Activated T-cell treated with anti-CD3 and anti-CD28 coated beads, Interleukin-2, amount 50 U/mL, for 1 hour (primary cell): Measurements from ENCODE around the gene SIDT1.

Experiments used
- DNase-seq: peaks from one replicate; pipeline ENCODE4 v3.0.0-alpha.2; 2020

The SIDT1 gene

DNA sequence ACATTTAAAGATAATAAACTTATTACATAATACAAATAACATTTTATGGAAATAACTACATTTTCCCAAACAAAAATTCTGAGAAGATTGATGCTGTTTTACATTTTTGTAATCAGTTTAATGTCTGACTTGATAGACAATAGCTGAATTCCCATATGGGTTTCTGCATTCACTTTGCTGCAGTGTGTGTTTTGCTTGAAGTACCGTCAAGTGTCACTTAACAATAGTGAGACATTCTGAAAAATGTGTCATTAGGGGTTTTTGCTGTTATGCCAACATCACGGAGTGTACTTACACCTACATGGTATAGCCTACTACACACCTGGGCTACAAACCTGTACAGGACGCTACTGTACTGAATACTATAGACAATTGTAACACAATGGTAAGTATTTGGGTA, 106.6 kb downstream of the SIDT1 start:
- DNase-seq = no peak

DNA sequence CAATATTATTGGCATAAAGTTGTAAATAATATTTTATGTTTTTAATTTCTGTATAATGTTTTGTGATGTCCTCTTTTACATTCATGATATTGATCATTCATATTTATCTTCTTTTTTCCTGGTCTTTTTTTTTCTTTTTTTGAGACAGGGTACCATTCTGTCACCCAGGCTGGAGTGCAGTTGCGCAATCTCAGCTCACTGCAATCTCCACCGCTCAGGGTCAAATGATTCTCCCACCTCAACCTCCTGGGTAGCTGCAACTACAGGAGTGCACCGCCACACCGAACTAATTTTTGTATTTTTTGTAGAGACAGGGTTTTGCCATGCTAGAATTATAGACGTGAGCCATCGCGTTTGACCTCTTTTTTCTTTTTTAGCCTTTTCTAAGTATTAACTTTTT, 111.2 kb downstream of the SIDT1 start:
- no peak for DNase-seq

DNA sequence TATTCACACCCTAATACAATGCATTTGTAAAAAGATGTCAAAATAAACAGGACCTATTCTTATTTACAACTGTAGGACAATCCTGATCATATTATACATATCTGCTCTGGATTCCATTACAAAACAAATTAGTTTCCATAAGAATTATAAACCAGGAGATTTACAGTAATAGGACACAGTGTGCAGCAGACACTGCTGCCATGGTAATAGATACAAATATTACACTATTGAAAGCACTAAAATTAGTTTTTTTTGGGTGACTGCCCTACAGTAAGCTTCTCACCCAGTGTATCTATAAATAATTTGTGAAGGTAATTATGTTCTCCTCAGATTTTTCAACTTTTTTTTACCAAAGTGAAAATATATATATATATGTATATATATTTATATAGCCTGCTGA, 116.2 kb downstream of the SIDT1 start:
- no peak for DNase-seq

DNA sequence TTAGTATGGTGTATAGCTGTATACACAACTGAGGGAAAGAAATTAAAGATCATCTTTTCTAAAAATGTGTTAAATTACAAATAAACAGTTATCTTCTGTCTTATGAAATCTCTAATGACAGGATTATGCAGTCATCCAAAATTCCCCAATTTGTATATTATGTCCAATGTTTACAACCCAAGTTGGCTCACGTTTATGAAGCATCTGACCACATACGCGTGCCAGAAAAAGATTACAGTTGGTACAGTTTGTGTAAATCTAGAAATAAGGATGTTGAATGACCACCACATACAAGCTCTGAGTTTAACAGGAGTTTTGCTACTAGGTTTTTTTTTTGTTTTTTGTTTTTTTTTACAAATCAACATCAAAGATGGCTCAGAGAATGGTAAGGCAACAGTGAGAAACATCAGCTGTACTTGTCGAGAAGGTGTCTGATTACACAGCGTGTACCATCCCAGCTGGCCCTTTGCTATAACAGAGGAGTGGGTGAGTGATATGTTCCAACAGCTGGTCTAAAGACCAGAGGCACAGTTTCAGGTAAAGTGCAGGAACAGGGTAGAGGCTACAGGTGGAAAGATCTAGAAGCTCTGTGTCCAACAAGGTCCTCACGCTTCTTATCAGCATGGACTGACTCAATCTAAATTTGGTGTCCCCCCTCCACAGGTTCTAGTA, 117.0 kb downstream of the SIDT1 start:
- no peak for DNase-seq

DNA sequence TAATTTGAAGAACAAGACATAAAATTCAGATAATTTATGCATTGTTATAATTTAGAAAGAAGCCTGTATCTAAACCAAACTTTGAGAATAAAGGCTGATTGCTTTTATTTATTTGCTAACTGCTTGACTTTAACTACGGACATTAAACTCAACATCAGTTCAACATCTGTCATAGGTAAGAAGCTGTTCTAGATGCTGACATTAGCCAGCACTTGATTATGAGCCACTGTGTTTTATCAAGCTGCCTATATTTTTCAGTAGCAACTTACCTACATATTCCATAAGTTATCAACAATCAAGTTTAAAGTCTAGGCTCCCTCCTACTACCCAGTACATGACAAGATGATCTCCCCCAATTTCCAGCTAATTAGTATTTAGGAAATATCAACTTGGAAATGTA, 122.0 kb downstream of the SIDT1 start:
- DNase-seq = no peak

DNA sequence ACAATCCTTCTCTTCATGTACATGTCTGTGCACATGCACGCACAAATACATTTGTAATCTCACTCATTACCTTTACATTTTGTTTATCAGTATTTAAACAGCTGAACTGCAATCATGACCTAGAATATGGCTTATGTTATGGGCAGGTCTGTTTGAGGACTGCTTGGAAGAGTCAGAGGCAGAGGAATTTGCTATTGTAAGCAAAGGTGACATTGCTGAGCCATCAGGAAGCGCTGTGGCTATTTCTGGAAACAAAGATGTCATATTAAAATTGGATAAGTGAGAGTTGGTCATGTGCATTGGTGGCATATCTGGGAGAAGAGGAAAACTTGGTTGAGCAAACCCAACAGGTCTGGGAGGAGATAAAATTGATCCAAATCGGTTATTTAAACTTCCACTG, 122.5 kb downstream of the SIDT1 start:
- no peak for DNase-seq

DNA sequence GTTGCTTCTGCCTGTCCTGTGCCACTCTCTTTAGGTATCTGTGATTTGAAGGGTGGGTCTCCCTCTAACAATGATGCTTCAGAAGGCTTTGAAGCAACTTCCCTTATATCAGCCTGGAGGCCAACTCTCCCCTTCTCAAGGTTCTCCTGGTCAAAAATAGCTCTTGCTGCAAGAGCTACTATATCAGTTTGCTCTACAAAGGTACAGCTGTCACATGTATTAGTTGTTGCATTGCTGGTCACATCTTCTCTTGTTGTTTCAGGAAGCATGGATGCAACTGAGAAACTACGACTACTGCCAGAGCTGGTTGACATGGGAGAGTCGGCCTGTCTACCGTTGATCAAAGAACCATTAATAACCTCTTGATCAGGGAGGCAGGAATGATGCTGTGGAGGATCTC, 125.8 kb downstream of the SIDT1 start:
- no peak for DNase-seq

DNA sequence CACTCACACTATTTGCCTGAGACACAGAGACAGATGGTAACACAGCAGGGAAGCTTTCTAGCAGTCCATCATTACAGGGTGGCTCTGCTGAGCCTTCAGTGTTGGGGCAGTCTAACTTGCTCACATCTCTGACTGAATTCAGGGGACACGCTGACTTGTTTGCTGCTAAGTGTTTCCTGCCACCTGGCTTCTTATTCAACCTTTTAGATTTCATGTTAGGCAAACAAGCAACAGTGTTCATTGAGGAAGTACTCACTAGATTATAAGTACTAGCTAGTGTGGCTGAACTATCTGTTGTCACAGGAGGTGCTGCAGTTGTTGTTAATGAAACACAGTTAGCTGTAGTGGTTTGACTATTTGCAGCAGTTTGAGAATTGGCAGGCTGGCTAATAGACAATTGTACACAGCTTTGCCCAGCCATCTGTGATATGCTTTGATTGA, 126.8 kb downstream of the SIDT1 start:
- no peak for DNase-seq

DNA sequence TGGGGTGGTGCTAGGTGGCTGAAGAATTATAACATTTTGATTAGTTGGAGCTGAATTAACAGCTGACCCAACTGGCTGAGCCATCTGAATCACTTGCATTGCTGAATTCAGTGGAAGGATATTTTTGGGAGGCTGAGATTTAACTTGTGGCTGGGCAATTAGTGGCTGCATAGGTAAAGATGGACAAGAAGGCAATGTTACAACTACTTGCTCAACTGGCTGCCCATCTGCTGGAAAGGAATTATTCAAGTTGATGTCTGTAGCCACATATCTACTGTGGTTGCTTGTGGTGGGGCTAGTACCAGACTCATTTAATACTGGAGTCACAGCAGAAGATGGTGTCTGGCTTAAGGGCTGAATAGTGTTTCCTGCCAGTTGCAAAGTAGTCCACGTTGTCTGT, 127.6 kb downstream of the SIDT1 start:
- DNase-seq = no peak

DNA sequence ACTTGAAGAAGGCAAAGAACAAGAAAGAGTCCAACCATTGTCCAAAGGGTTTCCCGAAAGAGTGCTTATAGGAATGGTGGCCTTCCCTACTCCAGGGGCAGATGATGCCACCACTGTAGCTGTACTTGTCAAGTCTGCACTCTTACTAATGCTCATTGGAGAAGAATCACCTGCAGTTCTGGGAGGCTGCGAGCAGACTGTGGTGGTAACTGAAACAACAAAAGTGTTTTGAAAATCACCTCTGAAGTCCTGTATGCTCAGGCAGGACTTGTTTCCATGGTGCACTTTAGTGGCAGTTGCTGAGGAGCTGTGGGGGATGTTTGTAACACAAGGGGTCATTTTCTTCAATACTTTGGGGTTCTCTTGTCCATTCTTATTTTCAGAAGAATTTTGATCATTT, 128.1 kb downstream of the SIDT1 start:
- DNase-seq = no peak

DNA sequence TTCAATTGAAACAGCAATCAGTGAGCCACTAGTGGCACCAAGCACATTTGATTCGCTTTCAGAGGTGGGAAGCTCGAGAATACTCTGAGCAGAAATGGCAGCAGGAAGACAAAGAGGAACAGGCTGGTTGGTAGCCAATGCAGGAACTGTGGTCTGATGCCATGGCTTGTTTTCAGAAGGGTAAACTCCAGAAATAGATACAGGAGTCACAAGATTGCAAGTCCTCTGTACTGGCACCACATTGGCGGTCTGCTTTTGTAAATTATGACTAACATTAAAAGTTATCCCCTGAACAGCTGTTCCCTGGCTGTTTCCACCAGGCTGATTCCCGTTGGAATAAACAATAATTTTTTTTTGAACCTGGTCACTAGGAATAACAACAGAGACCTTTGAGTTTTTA, 128.5 kb downstream of the SIDT1 start:
- no peak for DNase-seq

DNA sequence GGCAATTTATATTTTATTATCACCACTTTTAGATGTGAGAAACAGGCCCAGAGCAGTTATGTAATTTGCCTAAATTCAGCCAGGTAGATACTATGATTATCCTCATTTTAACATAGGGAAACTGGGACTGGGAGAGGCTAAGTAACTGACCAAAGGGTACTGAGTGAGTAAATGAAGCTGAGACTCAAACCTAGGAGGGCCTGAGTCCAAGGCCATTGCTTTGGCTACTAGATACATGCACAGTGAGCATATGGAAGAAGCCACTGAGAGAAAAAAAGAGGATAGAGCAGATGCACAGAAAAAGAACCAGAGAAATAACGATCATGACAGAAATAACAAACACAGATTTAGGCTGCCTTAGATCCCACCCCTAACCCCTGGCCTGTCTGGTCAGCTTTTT, 130.5 kb downstream of the SIDT1 start:
- no peak for DNase-seq

DNA sequence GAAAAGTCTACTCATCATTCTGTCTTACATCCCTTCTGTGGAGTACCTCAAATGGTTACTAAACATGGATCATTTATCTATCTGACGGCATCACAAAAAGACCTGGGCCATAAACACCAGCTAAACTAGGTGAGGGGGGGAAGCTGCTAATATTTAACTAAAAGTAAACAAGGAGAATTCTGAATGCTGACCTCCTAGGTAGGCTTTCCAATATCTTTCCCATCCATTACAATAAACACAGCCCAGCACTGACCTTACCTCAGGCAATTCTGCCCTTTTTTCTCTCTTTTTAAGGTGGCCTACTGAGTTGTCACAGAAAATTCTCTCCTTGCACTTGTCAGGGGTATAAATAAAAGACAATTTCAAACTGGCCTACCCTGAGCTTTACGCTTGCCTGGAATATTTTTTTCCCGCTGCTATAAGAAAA, 131.0 kb downstream of the SIDT1 start:
- DNase-seq = no peak

DNA sequence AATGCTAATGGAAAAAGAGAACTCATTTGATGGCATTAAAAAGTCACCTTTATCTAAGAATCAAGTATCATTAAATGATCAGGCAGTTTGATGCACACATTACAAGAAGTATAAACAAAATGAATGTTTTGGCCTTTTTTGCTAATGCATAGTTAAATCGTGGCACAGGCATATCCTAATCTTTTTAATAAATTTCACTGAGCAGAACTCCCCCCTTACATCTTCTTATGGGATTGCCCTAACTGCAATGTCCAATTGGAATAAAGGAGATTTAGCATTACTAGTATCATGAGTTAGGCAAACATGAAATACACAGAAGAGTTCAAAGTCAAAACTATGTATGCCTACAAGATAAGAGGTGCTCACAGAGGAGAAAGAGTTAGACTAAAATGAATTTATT, 131.4 kb downstream of the SIDT1 start:
- DNase-seq = no peak

DNA sequence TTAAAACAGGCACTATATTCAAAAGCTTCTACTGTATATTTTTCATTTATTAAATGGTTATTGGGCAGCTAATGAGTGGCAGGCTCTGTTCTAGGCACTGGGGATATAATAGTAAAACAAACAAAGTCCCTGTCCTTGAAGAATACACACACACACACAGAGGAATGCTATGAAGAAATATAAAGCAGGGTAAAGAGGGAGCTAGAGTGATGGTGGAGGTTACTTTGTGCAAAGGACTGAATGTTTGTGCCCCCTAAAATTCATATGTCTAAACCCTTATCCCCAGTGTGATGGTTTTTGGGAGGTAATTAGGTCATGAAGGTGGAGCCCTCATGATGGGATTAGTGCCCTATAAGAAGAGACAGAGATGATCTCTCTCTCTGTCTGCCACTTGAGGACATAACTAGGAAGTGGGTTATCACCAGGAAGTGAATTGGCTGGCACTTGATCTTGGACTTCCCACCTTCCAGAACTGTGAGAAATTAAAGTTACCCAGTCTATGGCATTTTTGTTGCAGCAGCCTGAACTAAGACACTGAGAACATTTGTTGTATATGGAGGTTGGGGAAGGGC, 132.3 kb downstream of the SIDT1 start:
- DNase-seq = no peak

DNA sequence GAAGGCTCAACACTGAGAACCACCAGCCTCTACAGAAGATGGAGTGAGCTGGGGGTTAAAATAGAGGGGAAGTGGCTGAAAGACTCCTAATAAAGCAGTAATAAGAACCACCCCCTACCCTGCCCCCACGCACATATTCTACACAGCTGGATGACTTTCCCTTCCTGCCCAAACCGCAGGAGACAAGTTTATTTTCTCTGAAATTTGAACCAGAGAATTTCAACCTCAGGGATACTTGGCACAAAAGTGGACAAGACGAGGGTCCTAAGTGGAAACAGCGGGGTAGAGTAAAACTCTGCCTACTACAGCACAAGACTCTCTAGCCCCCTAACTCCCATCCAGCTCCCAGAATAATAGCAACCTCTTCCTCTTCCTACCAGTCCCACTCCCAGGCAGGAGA, 135.7 kb downstream of the SIDT1 start:
- no peak for DNase-seq

DNA sequence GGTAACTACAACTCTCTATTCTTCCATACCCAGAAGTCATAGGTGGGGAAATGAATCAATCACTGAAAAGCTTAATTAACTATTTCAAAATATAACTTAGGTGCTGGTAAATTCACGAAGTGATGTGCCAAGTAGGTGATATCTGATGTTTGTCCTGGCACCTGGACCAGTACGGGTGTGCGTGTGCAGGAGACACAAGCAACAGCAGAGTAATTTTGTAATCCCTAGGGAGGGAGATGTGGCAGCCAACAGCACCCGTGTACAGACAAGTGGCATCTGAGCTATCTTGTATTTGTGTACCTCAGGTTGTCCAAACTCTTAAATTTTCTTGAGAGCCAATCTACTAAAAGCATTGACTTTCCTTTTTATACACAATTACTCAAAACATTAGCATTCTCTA, 141.2 kb downstream of the SIDT1 start:
- DNase-seq = no peak

DNA sequence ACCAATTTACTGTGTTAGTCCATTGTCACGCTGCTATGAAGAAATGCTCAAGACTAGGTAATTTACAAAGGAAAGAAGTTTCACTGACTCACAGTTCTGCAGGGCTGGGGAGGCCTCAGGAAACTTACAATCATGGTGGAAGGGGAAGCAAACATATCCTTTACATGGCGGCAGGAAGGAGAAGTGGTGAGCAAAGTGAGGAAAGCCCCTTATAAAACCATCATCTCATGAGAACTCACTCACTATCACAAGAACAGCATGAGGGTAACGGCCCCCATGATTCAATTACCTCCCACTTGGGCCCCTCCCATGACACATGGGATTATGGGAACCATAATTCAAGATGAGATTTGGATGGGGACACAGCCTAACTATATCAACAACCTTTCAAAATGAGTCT, 143.9 kb downstream of the SIDT1 start:
- no peak for DNase-seq

DNA sequence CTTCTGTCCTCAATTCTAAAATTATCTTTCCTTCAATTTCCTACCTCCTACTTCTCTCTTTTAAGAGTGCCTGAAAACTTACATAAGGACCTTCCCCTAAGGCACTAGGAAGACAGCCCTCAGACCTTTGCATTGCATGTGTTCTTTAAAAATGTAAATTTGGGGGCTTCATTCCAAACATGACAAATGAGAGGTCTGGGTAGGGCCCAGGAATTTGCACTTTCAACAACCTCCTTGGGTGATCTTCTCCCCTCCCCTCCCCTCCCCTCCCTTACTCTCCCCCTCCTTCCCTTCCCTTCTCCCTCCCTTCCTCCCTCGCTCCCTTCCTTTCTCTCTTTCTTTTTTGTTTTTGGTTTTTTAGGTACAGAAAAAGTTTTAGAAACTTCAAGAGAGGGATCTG, 145.4 kb downstream of the SIDT1 start:
- no peak for DNase-seq

DNA sequence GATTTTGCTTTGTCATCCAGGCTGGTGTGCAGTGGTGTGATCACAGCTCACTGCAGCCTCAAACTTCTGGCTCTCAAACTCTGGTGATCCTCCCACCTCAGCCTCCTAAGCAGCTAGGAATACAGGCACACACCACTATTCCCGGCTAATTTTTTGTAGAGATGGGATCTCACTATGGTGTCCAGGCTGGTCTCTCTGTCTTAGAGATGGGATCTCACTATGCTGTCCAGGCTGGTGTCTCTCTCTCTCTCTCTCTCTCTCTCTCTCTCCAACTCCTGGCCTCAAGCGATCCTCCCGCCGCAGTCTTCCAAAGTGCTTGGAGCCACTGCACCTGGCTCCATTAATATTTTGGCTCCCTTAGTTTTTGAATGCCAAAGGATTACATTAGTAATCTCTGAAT, 146.4 kb downstream of the SIDT1 start:
- DNase-seq = no peak
